GM19193 (cell line): ENCODE measurements around the gene HP1BP3.

Experiments
- POLR2A ChIP-seq: IDR thresholded peaks from 4 replicates; pipeline ENCODE4 v1.6.1; 2011; ENCODE audit not compliant: insufficient read depth, insufficient read length; ENCODE audit errors: extremely low read depth

The HP1BP3 gene

DNA sequence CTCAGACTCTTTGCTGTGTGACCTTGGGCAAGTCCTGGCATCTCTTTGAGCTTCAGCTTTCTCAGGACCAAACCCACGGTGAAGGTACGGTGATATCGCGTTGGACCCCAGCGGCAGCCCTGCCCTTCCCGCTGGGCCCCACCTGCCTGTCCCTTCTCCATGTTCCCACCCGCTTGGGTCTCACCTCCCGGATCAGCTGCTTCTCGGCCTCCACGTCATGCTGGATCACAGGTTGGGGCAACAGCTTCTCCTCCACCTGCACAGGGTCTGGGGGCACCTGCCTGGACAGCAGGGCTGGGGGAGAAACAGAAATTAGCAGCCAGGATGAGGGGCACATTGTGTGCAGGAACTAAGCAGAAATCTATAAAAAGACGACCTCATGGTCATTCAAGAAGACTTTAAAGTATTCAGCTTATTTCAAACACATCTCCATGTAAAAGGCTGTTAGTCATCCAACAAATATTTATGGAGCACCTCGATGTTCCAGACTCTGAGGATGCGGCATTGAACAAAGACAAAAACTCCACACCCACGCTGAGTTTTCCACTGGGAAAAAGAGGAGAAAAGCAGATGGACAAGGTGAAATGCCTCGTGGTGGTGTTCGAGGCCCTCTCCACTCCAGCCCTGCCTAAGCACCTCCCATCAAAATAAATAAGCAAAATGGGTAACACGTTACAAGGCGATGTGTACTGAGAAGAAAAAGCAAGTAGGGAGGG lies 88.8 kb downstream of the HP1BP3 start:
- TF ChIP-seq POLR2A = no peak

DNA sequence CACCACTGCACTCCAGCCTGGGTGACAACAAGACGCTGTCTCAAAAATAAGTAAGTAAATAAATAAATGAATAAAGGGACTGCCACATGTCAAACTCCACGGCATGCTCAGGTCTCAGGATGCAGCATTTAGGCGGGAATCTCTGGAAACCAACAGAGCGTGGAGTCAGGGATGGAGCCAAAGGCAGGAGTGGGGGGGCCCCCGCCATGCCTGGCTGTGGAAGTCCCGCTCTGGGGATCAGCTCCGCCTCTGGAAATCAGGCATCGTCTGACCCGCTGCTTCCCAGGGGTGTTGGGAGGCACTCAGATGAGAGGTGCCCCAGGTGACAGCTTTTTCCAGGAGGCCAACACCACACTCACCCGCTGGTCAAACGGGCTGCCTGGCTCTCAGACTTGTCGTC lies 89.5 kb downstream of the HP1BP3 start:
- TF ChIP-seq POLR2A = no peak

- no peak for TF ChIP-seq POLR2A
These were observed 90.4 kb downstream of the HP1BP3 start for GRCh38 chr1:20696397-20697333.

DNA sequence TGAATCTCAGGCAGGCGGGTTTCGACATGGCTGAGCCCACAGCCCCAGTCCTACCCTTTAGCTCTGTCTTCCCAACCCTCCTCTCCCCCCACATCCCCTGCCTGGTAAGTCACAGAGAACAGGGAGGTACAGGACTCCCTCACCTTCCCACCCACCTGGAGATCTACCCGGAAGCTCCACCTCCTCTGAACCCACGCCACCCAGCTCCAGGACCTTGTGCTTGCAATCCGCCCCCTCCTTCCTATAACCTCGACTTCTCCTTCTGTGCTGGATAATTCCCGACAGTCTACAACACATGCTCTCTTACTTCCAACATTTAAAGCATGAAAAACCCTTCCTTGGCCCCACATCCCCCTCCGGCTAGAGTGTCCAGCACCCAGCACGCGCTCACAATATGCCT lies 91.6 kb downstream of the HP1BP3 start:
- no peak for TF ChIP-seq POLR2A

DNA sequence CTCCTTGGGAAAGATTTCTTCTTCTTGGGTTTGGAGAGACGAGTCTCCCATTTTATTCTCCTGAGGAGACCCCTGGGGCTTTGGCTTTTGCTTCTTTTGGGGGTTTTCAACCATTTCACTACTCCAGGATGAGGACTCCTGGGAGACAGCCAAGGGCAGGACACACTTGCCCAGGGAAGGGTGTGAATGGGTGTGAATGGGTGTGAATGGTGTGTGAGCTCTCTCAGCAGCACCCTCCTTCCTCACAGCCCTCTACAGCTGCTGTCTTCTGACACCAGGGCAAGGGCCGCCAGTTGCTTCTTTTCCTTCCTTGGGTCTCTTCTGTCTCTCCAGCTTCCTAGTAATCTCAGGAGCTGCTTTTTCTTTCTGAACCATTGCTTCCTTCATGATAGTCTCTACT lies 93.5 kb downstream of the HP1BP3 start:
- no peak for TF ChIP-seq POLR2A
